HG03378 (cell line): ENCODE data around the gene TECPR2.
A peak's percentile ranks its signal among the peaks of the same experiment; 100 is the strongest.
"Not testable (repeated sequence)": the region's sequence is repeated elsewhere in the genome, so short reads cannot be mapped to it uniquely, and the experiment has no call there.

Experiments used
- ATAC-seq: cut with Tn5 transposase; IDR thresholded peaks from one replicate; pipeline ENCODE4 v1.9.1; 2021; ENCODE audit warnings: mild to moderate bottlenecking, moderate library complexity; ENCODE audit not compliant: unreplicated experiment

The TECPR2 gene

DNA sequence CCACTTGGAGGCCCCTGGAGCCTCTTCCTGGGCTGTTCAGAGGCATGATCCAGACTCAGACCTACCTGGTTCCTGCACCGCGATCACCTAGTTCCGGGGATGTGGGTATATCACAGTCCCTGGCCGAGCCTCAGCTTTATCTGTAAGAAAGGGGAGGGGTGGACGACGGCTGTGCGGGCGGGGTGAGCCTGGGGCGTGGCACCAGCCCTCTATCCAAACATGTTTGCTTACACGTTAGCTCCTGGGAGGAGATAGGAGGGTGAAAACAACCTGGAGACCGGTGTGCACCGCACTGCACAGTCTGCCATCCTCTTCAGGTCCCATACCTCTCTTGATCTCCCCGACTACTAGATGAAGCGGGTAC is 145.7 kb downstream of the TECPR2 start:
- no peak for ATAC-seq

DNA sequence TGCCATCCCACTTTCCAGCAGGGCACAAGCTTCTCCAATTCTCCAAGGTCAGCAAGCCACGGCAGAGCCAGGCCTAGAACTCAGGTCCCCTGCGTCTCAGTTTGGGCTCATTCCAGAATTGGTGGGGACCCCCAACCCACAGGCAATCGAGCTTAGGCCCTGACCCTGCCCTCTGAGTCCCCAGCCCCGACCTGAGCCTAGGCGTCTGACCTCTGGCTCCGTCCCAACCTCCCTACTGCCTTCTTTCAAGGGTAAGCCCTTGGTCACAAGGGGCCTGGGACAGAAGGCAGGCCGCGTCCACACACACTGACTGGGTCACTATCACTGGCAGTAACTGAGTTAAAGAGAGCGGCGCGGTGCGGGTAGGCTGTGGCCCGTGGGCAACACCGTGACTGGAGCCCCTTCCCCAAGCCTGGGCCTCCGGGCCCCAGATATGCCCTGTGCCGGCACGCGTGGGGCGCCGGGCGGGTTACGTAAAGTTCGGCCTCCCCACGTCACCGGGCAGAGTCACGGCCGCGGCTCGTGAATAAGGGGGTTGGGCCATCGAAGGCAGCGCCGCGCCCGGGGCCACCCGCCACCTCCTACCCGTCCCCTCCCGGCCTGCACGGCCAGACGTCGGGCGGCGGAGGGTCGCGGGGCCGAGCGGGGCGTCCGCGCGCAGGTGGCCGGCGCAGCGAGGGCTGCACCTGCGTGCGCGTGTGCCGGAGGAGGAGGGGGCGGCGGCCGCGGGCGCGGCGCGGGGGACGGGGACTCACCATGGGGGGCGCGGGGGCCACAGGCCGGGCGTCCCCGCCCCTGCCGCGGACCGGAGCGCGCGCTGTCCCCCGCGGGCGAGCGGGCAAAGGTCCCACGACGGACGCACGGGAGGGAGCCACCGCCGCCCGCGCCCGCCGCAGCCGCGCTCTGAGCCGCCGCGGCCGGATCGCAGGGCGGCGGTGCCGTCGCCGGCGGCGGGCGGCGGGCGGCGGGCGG is 146.3 kb downstream of the TECPR2 start:
- ATAC-seq = no peak

DNA sequence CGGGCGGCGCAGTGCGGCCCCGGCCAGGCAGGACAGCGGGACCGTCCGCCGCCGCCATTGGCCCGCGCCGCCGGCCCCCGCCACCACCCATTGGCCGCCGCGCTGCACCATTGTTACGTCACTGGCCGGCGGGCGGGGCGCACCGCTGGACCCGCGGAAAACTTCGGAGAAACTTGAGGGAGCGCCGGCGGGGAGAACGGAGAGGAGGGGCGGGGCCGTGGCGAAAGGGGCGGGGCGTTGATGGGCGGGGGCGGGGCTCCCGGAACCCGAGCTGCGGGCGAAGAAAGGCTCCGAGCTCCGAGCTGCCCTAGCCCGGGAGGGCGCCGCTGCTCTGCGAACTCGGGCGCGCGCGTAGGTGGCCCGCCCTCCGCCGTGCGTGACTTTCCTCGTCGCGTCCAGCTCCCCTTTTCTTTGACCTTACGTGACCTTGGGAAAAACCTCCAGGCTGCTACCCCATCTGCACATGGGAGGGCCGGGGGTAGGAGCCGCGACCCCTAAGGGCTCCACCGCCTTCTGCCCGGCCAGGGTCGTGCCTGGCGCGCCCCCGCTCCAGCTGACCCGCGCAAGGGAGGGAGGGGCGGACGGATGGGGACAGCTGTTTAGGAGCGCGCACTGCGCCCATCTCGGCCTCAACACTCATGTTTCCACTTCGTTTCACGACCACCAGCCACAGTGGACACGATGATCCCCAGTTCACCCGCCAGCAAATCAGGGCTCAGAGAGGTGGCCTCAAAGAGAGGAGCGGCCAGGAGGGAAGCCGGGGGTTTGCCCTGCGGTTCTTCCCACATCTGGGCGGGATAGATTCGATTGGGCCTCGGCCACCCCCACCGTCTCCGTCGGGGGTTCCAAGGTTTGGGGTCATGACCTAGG is 147.2 kb downstream of the TECPR2 start, which contains the start of gene ANKRD9:
ANKRD9 (minus strand) TSS at position 31 of the 870 bp plus-strand sequence. CDS start 1,887 bp downstream, outside the sequence.
- no peak for ATAC-seq

DNA sequence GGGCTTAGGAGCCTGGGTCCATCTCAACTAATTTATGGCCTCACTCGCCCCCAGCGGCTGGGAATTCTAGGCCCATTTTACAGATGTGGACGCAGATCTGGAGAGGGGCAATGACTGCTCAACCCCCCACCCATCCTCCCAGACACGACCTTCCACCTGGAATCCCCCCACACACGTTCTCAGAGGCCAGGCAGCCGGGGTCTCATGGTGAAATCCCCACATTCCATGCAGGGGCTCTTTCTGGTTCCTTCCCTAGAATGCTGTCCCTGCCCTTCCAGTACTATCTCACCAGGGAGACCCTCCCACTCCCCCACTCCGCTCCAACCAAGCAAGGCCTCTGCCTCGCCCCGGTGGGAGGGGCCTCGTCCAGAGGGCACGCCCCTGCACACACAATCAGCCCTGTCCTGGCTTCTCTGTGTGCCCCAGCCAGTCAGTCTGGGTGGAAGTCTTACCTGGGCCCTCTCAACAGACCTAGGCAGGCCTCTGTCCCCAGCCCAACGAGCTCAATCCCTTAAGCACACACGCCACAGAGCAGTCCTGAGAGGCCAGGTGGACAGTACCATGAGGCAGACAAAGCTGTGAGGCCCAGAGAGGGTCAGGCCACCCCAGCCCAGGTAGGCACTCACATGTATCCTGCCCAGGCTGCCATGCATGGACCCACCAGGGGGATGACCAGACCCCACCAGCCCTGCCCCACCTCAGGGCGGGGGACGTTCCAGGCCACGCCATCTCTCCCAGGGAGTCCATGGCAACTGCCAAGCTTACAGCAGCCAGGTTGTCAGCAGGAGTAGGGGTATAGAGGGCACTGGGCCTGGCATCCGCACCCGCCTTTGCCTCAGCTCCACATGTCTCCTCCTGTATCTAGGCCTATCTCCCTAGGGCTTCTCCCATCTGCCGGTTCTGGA is 148.1 kb downstream of the TECPR2 start:
- ATAC-seq = no peak

DNA sequence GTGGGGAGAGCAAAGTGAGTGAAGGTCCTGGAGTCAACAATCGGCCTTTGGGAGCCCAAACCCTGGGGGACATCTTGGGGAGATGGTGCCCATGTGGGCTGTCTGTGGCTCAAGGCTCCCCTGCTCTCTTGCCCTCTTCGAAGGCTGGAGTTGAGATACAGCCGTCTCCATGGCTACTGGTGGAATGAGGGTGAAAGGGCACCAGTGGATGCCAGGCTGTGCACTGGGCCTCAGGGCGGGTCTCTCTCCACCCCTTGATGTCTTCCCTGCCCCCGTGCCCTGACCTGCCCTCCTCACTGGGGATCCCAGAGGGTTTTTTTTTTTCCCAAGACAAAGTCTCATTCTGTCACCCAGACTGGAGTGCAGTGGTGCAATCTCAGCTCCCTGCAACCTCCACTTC is 148.8 kb downstream of the TECPR2 start:
- no peak for ATAC-seq

DNA sequence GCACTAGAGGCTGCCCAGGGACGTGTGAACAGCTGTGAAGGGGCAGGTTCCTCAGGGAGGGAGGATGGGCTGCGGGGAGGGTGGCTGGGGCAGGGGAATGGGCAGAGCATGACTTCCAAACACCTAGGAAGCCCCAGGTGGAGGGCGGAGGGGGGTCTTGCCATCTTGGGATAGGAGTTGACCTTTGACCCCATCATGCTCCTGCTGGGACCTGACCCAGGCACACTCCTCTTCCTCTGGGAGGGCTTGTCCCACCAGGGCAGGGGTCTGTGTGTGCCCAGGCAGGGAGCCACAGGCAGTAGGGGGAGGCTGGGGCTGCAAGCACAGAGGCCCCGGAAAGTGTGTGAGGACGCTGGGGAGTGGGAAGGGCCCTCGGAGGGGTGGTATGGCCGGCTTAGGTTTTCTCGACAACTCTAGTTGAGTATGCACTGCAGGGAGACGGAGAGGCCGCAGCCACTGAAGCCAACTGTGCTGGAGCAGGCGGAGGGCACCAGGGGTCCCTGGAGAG is 150.1 kb downstream of the TECPR2 start:
- no peak for ATAC-seq

DNA sequence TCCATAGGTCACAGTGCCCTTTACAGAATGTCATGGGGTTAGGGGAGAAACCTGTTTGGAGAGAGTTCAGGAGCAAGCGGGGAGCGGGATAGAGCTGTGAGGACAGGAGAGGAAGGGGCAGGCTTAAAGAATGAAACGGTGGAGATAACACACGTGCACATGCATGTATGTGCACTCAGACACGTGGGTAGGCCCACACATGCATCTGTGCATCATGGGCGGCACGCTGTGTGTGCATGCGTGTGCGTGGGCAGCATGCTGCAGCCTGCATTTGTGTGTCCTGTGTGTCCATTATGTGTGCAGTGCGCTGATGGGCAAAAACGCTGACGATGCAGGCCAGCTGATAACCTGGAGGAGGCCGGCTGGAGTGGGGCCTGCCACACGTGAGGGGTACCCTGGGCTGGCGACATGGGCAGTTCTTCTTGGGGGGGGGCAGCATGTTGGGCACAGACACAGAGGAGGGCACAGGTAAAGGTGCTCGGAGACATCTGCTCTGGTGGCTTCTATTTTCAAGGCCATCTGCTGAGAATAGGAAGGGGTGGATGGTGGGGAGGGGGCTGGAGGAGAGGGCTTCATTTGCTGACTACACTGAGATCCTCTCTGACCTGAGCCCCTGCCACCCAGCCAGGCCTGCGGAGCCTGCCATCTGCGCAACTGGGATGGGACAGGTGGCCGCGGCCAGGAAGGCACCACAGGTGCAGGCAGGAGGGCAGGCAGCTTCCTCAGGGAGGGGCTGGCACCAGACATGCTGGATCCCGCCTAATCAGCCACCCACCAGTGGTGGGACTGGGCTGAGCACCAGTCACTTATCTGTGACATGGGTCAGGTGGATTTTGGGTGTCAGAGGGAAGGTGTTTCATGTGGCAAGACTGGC is 151.4 kb downstream of the TECPR2 start:
- ATAC-seq = no peak

DNA sequence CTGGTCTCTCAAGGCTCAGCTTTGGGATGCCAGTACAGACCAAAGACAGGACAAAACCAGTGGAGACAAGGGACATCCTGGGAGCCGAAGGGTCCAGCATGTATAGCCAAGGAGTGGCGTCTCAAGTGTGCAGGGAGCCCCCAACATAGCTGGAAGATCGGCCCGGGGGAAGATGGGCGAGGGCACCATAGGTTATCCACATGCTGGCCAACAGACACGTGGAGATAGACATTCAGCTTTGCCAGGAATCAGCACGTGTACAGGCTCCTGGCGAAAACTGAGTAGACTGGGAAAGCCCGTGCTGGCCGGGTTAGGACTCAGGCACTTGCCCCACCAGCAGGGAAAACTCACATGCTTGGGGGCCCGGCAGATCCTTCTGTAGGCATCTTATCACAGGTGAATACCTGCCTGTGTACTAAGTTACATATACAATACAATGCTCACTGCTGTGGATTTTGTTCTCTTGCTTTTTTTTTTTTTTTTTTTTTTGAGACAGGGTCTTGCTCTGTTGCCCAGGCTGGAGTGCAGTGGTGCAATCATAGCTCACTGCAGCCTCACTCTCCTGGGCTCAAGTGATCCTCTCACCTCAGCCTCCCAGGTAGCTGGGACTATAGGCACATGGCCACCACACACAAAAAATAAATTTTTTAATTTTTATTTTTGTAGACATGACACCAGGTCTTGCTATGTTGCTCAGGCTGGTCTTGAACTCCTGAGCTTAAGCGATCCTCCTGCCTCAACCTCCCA is 152.4 kb downstream of the TECPR2 start:
- ATAC-seq = no peak

DNA sequence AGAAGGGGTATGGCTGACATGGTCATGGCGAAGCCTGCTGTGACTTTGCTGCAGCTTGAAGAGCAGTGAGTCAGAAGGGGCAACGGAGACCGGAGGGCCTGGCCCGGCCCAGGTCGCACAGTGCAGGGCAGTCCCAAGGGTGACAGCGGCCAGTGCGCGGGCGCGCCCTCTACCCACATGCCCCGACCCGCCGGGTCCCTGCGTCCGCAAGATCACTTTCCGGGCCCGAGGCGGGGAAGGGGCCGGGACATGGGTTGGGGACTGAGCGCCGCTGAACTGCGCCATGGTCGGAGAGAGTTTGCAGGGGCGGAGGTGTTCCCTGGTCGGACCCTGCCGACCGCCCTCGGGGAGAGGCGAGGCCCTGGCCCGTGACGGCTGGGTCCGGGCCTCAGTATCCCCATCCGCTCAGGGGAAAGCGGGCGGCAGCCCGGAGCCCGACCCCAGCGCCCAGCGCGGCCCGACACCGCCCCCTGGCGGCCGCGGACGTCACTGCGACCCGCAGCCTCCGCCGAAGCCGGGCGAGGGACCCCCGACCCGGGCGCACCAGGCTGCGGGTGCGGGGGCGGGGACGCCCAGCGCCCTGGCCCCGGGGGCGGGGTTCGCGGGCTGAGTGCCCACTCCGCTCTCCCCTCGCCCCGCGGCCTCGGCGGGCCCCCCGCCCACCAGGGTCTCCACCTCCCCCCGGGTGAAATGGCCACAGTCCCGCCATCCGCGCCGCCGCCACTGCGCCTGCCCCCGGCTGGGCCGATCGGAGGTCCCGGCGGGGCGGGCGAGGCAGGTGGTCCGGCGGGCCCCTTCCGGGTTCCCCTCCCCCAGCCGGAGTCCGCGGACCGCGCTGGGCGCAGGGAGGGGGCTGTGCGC is 154.0 kb downstream of the TECPR2 start:
- no peak for ATAC-seq

DNA sequence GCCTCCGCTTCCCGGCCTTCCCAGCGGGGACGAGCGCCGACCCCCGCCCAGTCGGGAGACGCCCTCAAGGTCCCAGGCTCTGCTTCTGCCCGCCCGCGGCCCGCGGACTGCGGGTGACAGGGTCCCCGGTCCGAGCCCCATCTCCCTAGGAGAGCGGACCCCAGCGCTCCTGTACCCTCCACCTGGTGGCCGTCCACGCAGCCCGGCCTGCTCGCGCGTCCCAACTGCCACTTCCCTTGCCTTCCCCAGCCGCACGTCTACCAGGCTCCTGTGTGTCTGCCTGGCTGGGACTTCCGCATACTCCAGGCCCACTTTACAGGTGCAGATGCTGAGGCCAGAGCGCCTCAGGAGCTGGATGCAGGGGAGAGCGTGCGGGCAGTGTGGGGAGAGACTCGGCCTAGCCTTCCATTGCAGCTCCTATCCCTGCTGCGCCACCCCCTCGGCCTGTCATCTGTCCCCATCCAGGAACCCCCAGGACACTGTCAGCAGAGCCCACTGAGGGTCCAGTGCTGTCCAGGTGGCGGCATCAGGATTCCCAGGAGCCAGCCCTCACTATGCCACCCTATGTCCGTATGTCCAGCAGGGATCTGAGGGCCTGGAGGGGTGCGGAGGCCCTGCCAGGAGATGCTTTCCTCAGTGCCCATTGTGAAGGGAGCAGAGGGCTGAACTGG is 154.8 kb downstream of the TECPR2 start:
- ATAC-seq = no peak

DNA sequence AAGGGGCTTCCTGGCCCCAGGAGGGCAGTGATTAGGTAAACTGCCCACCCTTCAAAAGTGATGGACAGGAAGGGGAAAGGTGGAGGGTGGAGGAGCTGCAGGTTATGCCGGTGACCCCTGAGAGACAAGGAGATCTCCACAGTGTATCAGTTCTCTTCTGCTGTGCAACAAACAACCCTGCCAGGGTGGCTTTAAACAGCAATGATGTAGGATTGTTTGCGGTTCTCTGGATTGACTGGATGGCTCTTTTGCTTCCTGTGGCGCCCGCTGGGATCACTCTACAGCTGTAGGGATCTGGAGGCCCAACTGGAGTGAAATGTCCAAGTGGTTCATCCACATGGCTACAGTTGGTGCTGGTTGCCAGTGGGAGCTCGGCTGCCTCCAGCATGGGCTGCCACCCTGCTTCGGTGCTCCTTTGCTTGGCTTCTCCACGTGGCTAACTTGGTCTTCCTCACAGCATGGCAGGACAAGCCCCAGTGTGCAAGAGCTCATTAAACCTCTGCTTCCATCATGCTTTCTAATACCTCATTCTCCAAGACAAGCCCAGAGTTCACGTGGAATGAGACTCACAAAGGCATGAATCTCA is 155.4 kb downstream of the TECPR2 start:
- ATAC-seq = no peak

DNA sequence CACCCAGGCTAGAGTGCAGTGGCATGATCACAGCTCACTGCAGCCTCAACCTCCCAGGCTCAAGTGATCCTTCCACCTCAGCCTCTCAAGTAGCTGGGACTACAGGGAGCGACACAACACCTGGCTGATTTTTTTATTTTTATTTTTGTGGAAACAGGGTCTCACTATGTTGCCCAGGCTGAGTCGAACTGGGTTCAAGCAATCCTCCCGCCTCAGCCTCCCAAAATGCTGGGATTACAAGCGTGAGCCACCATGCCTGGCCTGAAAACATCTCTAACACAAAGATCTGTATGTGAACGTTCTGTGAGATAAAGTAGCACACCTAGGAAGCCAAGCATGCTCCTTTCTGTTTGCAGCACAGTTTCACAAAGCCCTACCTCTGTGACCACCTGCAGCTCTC is 157.0 kb downstream of the TECPR2 start:
- ATAC-seq = not testable (repeated sequence)

DNA sequence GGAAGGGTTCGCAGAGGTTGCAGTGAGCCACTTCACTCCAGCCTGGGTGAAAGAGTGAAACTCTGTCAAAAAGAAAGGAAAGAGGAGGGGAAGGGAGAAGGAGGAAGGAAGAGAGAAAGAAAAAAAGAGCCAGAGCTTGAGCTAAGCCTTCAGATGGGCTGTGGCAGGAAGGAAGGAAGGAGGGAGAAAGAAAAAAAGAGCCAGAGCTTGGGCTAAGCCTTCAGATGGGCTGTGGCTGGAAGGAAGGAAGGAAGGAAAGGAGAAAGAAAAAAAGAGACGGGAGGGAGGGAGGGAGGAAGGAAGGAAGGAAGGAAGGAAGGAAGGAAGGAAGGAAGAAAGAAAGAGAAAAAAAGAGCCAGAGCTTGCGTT is 160.4 kb downstream of the TECPR2 start:
- no peak for ATAC-seq

DNA sequence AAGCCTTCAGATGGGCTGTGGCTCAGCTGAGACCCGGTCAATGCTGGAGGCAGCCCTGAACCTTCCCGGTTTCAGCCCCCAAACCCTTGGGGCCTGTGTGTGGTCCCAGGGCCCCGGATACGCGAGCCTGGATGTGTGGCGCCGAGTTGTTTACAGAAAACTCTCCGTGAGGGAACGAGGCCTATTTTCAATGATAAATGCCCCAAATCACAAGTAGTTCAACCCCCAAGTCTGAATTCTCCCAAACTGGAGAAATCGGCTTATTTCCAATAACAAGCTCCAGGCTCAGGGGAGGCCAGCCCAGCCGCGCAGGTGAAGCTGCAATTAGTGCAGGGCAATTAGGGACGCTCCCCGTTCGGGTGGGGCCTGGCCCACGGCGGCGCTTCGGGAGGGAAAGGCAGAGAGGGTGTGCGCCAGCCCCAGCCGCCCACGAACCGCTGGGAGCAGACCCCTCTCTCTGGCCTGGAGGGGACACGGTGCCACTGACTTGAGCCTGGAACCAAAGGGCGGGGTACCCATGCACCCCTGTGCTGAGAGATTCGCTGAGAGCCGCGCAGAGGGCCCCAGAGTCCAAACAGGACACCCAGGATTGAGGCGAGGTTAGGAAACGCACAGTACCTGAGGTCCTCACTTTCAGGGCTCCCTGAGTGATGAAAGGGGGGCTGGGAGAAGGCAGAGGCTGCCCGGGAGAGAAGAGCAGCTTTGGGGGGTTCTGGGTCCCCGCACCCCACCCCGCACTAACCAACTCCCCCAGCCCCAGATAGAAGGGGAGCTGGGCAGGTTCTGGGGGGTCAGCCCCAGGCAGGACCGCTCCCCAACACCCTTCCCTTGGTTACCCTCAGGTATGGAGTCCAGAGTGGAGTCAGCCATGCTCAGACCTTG is 161.1 kb downstream of the TECPR2 start:
- no peak for ATAC-seq

DNA sequence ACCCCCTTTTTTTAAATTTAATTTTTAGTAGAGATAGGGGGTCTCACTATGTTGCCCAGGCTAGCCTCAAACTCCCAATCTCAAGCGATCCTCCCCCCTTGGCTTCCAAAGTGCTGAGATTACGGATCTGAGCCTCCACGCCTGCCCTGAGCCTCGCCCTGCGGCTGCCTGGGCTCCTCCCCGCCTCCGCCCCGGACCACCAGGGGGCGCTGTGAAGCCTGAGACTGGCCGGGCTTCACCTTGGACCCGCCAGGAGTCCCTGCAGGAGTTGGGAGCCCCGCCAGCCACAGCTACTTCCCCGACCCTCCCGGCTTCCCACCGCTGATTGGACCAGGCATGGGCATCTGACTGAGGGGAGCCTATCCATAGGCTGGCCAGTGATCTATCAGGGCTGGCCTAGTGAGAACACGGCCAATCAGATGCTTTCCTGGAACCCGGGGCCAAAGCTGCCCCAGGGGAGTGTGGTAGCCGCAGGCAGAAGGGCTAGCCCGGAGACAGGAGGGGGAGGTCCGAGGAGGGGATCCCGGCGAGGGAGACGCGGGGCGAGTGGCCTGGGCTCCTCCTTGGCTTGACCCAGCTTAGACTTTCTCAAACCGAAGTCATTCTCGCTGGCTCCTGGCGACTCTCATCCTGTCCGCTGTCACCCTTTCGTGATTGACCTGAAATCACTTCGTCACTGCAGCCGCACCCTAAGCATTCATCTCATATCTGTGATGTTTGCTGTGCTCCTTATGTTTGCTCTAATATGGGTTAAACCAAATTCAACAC is 161.9 kb downstream of the TECPR2 start:
- peak; percentile 96 for ATAC-seq
